Cardiac atrium fibroblast (primary cell): ENCODE results near the gene SPINK7. TPM values are rescaled to one million over a fixed set of nuclear protein-coding genes. Genes with fewer than 3 reads are reported as not detected.

Experiments used
- total RNA-seq: library from RNA; depleted of rRNA; stranded (reverse); fragments of >200 nt; gene quantifications from 2 replicates; pipeline ENCODE4 v1.2.3, GENCODE V29; 2015

The SPINK7 gene
- not detected in 2 replicates for total RNA-seq

GRCh38 chr5:148312153-148312552, at the start of gene SPINK7:
Gene SPINK7, plus strand, starts transcription at chr5:148312423. Its CDS starts 61 bp downstream, at chr5:148312484.

GRCh38 chr5:148268566-148268965, 43.7 kb upstream of the SPINK7 start, which contains the start of gene SPINK13:
Gene SPINK13, plus strand, starts transcription at chr5:148268794. Its CDS starts 1,279 bp downstream, at chr5:148270073.

GRCh38 chr5:148335259-148335658, 23.0 kb downstream of the SPINK7 start, which contains the start of gene SPINK9:
Gene SPINK9, plus strand, starts transcription at chr5:148335559. Its CDS starts 55 bp downstream, at chr5:148335614.

Other genes with a start within 250 kb of the SPINK7 start
- gene SPINK5, start 248.4 kb upstream of the SPINK7 start, total RNA-seq, result not detected in 2 replicates
- gene SPINK14, start 143.9 kb upstream of the SPINK7 start, total RNA-seq, result not detected in 2 replicates
- not detected in 2 replicates for gene SPINK6, start 109.4 kb upstream of the SPINK7 start, total RNA-seq
- not detected in 2 replicates for gene MARCOL, start 73.9 kb upstream of the SPINK7 start, total RNA-seq
- gene SPINK13, start 43.6 kb upstream of the SPINK7 start, total RNA-seq, result not detected in 2 replicates
- not detected in 2 replicates for gene SPINK9, start 23.1 kb downstream of the SPINK7 start, total RNA-seq
- gene FBXO38, start 71.5 kb downstream of the SPINK7 start, total RNA-seq, result 23.8 and 42.4 TPM in 2 replicates